ENCODE results near the gene VPS45. TPM values are rescaled to one million over a fixed set of nuclear protein-coding genes. Genes with fewer than 3 reads are reported as not detected.
"Not testable (repeated sequence)": the region's sequence is repeated elsewhere in the genome, so short reads cannot be mapped to it uniquely, and the experiment has no call there.

The VPS45 gene
- total RNA-seq, 6 donors from 2014 or later = 16.3 to 50.3 (median 30.8) TPM

DNA sequence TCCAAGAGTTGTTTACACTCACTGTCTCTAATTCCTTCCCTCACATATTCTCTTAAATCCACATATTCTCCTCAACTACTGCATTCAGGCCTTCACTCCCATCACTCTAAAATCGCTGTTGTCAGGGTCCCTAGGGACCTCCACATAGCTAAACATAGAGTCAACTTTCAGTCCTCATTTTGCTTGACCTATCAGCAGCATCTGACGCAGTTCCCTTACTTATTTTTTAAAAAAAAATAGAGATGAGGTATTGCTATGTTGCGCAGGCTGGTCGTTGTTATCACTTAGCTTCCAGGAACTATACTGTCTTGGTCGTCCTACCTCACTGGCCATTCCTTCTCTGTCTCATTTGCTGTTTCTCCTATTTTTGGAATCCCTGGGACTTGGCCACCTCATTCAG is 70.5 kb downstream of the VPS45 start:
- Histone ChIP-seq H3K4me3 (no peak overlapping the region), H3K27me3 (no peaks in the 10 kb centered on the region), H3K9me3 (no peaks in the 10 kb centered on the region), H3K36me3 (peaks cover 0 to 3% (median 0%) of the 10 kb centered on the region in 4 donors), H3K27ac (no peak overlapping the region), H3K4me1 (peaks cover 0 to 2% (median 0%) of the 10 kb centered on the region in 4 donors)
- TF ChIP-seq POLR2A (IDR thresholded peaks at IDR 0.05) = no peak
- TF ChIP-seq, protein P1, sequence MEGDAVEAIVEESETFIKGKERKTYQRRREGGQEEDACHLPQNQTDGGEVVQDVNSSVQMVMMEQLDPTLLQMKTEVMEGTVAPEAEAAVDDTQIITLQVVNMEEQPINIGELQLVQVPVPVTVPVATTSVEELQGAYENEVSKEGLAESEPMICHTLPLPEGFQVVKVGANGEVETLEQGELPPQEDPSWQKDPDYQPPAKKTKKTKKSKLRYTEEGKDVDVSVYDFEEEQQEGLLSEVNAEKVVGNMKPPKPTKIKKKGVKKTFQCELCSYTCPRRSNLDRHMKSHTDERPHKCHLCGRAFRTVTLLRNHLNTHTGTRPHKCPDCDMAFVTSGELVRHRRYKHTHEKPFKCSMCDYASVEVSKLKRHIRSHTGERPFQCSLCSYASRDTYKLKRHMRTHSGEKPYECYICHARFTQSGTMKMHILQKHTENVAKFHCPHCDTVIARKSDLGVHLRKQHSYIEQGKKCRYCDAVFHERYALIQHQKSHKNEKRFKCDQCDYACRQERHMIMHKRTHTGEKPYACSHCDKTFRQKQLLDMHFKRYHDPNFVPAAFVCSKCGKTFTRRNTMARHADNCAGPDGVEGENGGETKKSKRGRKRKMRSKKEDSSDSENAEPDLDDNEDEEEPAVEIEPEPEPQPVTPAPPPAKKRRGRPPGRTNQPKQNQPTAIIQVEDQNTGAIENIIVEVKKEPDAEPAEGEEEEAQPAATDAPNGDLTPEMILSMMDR (IDR thresholded peaks at IDR 0.05) = no peak
- TF ChIP-seq EP300 (IDR thresholded peaks at IDR 0.05) = no peak
- TF ChIP-seq POLR2AphosphoS5 (IDR thresholded peaks at IDR 0.05) = no peak
- 89 to 91% methylated on average over 5 of the region's 5 CpGs for WGBS, 2 donors
- ATAC-seq (ENCODE audit: low FRiP score in 2 of 2) = no peak
- no peak for DNase-seq

DNA sequence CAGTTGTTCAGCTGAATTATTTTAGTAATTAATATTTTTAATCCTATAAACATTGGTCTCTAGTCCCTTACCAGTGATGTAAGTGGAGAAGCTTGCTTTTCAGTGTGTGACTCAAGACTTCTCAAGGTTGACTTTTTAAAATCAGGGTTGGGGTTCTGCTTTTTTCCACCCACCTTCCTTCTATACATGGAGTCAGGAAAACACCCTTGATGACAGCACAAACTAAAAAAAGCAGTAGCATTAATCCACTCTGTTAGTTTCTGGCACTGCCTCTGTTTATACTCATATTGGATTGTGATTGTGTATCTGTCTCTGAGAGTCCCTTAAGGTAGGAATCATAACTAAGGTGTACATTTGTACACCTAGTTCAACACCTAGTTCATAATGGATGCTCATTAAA is 73.9 kb downstream of the VPS45 start:
- no peaks in the 10 kb centered on the region for H3K9me3 ChIP-seq
- H3K27ac ChIP-seq = no peak overlapping the region
- no peak overlapping the region for H3K4me3 ChIP-seq
- no peaks in the 10 kb centered on the region for H3K27me3 ChIP-seq
- ATAC-seq (ENCODE audit: low FRiP score in 2 of 2) (no peak), DNase-seq (no peak)
- peaks cover 0 to 2% (median 0%) of the 10 kb centered on the region in 4 donors for H3K4me1 ChIP-seq
- TF ChIP-seq EP300 (IDR thresholded peaks at IDR 0.05) (no peak), POLR2AphosphoS5 (IDR thresholded peaks at IDR 0.05) (no peak), POLR2A (IDR thresholded peaks at IDR 0.05) (no peak)
- TF ChIP-seq, protein P1 (IDR thresholded peaks at IDR 0.05) = no peak
- H3K36me3 ChIP-seq = no peaks in the 10 kb centered on the region

DNA sequence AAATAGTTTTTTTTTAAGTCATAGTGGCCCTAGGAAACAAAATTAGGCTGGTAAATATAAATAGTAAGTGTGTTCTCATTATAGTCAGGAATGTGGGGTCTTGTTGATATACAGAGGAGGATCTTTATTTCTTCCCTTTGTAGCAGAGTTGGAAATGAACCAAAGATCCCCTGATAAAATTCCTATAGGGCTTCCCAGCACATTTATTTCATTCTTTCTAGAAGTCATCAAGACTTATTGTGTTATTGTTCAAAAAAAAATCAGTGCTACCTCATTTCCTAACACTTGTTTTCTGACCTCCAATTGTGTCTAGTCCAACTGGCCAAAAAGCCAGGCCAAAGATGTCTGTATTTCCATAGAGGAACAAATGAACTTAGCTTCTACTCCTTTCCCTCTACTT is 74.5 kb downstream of the VPS45 start:
- ATAC-seq (ENCODE audit: low FRiP score in 2 of 2) (no peak), DNase-seq (no peak)
- Histone ChIP-seq H3K27ac (no peak overlapping the region), H3K4me3 (no peak overlapping the region), H3K36me3 (no peaks in the 10 kb centered on the region), H3K27me3 (no peaks in the 10 kb centered on the region), H3K9me3 (no peaks in the 10 kb centered on the region), H3K4me1 (peaks cover 0 to 2% (median 0%) of the 10 kb centered on the region in 4 donors)
- TF ChIP-seq POLR2AphosphoS5 (IDR thresholded peaks at IDR 0.05) = no peak
- TF ChIP-seq, protein P1 (IDR thresholded peaks at IDR 0.05) = no peak
- no peak for TF ChIP-seq POLR2A (IDR thresholded peaks at IDR 0.05)

DNA sequence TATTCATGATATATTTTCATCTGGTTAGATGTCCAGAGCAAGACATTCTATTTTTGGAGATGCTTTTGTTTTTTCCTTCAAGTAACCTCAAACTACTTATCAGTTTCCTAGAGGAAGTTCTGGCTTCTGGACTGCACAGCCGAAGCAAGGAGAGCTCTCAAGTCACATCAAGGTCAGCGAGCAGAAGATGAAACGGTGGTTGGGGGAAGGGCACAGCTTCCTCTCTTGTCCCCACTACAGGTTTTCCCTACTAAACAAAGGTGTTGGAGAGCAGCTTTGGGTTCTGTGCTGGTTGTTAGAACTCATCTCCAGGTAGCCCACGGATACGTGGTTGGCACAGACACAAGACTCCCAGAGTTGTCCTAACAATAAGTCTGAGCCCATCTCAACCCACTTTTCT is 77.0 kb downstream of the VPS45 start:
- TF ChIP-seq EP300 (IDR thresholded peaks at IDR 0.05) (no peak), POLR2AphosphoS5 (IDR thresholded peaks at IDR 0.05) (no peak), POLR2A (IDR thresholded peaks at IDR 0.05) (no peak)
- TF ChIP-seq, protein P1 (IDR thresholded peaks at IDR 0.05) = no peak
- Histone ChIP-seq H3K27ac (no peak overlapping the region), H3K36me3 (no peaks in the 10 kb centered on the region), H3K4me1 (peaks cover 0 to 11% (median 8%) of the 10 kb centered on the region in 4 donors), H3K4me3 (no peak overlapping the region), H3K27me3 (no peaks in the 10 kb centered on the region), H3K9me3 (no peaks in the 10 kb centered on the region)
- WGBS, 2 donors = 43 to 60% methylated on average over 5 of the region's 5 CpGs
- DNase-seq = no peak
- ATAC-seq (ENCODE audit: low FRiP score in 2 of 2) = no peak

DNA sequence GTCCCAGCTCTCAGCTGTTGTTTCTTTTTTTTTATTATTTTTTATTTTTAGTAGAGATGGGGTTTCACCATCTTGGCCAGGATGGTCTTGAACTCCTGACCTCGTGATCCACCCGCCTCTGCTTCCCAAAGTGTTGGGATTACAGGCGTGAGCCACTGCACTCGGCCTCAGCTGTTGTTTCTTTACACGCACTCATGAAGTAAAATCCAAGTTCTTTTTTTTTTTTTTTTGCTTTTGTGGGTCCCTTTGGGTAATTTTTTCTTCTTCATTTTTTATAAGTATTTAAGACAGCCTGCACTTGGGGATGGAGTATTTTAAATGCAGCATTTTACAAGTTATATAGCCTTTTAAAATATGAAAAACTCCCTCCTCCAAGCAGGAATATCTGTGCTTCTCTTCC is 78.4 kb downstream of the VPS45 start:
- not testable (repeated sequence) for H3K4me3 ChIP-seq; H3K27ac ChIP-seq; H3K9me3 ChIP-seq; ATAC-seq (ENCODE audit: low FRiP score in 2 of 2); H3K27me3 ChIP-seq; H3K36me3 ChIP-seq; DNase-seq
- 88 to 89% methylated on average over 5 of the region's 5 CpGs for WGBS, 2 donors
- peaks cover 0 to 13% (median 8%) of the 10 kb centered on the region in 4 donors for H3K4me1 ChIP-seq
